Bronchial epithelial cell (primary cell): ENCODE results near the gene RASSF3. TPM values are rescaled to one million over a fixed set of nuclear protein-coding genes. Genes with fewer than 3 reads are reported as not detected.

Experiments used
- DNase-seq: peaks from one replicate; pipeline ENCODE4 v3.0.0-alpha.2; 2010; ENCODE audit warnings: low read depth
- FAIRE-seq: peaks from 2 replicates; lab custom pipeline; 2011; peaks lifted over from hg19 to GRCh38; lab: Jason Lieb, UNC
- H3K27me3 ChIP-seq: 2 replicates; pipeline ENCODE4 v1.5.1; 2011; ENCODE audit warnings: low read length; ENCODE audit not compliant: control insufficient read depth, insufficient read depth
- H3K36me3 ChIP-seq: 2 replicates; pipeline ENCODE4 v1.5.1; 2011; ENCODE audit warnings: low read length; ENCODE audit not compliant: control insufficient read depth, insufficient read depth
- H3K4me3 ChIP-seq: 2 replicates; pipeline ENCODE4 v1.5.1; 2011; ENCODE audit warnings: mild to moderate bottlenecking, low read depth, low read length, control low read depth
- CTCF ChIP-seq: IDR thresholded peaks from 2 replicates; pipeline ENCODE4 v1.5.1; 2011; ENCODE audit warnings: mild to moderate bottlenecking, moderate library complexity, low read length, control low read depth, inconsistent platforms; ENCODE audit not compliant: insufficient read depth, severe bottlenecking
- total RNA-seq: library from RNA; depleted of rRNA; stranded (reverse); fragments of >200 nt; gene quantifications from 2 replicates; pipeline ENCODE4 v1.2.1, GENCODE V29; 2014

The RASSF3 gene
- total RNA-seq, 1 donor from 2014 or later, result 9.7 TPM

DNA sequence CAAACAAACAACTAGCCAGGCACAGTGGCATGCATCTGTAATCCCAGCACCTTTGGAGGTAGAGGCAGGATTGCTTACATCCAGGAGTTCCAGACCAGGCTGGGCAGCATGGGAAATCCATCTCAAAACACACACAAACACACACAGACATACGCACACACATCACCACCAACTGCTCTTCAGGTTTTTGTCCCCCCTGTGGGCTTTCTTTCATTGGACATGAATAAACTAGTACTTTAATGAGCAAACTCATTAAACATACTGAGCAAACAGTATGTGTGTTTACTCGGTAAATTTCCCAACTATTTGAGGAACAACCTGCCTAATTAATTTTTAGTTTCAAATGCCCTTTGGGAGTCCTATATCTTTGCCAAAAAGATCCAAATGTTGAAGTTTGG, 10.1 kb upstream of the RASSF3 start:
- H3K4me3 ChIP-seq, result no peak overlapping the region
- FAIRE-seq (no peak), DNase-seq (no peak)
- no peak for TF ChIP-seq CTCF
- H3K27me3 ChIP-seq, result no peaks in the 10 kb centered on the region
- no peaks in the 10 kb centered on the region for H3K36me3 ChIP-seq

DNA sequence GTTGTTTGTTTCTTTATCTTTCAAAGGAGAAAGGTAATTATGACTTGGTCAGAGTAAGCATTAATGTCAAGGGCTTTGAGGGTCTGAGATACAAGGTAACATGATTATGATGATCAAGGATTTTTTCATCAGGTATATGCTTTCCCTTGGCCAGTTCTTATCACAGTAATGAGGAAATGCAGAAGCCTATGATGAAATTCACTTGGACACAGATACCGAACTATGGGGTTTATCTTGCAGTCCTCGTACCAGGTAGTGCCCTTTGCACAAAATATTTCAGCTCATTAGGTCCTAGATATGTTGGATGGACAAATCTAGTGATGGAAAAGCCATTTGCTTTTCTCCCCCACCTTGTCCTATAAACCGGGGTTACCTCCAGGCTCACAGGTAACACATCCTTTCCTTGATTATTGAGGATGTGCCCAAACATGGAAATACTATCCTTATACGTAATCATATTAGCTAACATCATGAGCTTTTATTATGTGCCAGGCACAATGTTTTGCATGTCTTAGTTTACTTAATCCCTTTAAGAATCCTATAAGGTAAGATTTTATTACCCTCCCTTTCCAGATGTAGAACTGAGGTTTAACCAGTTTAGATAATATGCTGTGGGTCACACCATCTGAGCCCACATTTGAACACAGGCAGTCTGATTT, 7.0 kb upstream of the RASSF3 start:
- DNase-seq (no peak), FAIRE-seq (no peak)
- Histone ChIP-seq H3K36me3 (no peaks in the 10 kb centered on the region), H3K4me3 (no peak overlapping the region), H3K27me3 (no peaks in the 10 kb centered on the region)
- TF ChIP-seq CTCF, result no peak

DNA sequence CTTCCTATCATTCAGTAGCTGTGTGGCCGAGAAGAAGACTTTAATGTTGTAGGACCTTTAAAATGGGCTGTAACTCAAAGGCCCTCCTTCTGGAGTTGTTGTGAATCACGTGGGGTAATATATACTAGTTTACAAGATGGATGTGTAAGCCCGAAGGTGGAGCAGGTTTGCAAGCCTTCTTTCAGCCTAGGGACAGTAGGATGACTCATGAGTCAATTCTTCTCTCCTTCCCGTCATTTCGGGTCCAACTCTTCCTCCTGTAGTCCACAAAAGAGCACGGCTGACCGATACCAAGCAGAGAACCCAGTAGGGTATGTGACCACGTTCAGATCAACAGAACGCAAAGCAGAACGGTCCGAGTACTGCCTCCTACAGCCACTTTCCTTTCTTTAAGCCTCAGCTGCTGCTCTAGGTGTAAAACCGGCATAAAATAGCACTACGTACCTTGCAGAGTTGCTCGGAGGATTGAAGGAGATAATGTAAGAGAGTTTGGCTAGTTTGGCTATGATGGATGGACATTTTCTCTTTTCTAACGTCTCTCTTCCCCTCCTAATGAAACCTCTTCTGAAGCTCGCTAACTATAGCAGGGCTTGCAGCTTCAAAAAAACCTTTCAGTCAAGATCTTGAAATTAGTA, 1.3 kb upstream of the RASSF3 start:
- H3K27me3 ChIP-seq, result no peaks in the 10 kb centered on the region
- DNase-seq (peak; percentile 85), FAIRE-seq (no peak)
- H3K4me3 ChIP-seq, result peak overlapping the region; percentile 81
- TF ChIP-seq CTCF, result no peak
- no peaks in the 10 kb centered on the region for H3K36me3 ChIP-seq

DNA sequence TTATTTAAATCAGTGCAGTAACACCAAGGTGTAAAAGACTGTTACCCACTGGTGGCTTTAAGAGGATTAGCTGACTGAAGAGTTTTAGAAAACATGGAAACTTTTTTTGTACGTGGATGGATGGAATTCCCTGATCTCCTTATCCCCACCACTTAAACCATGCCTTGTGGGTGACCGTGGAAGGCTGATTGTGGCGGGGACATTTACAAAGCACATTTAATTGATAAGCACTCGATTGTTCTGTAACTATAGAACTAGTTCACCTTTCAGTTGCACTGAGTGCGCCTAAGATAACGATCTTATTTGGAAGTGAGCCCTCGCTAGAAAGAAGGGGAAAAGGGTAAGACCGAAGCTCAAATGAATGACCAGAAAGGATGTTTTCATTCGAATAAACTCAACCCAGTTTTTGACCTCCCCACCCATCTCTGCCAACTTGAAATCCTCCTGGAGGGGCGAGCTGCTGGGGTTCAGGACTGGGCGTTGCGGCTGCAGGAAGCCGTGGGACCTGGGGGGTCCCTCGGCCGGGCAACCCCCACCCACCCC, 688 bp upstream of the RASSF3 start:
- DNase-seq (no peak), FAIRE-seq (no peak)
- TF ChIP-seq CTCF, result no peak
- H3K4me3 ChIP-seq, result peak overlapping the region; percentile 81
- H3K36me3 ChIP-seq, result no peaks in the 10 kb centered on the region
- H3K27me3 ChIP-seq, result no peaks in the 10 kb centered on the region

GRCh38 chr12:64610660-64611340, 505 bp downstream of the RASSF3 start:
- TF ChIP-seq CTCF, result no peak
- FAIRE-seq (no peak), DNase-seq (no peak)

More at GRCh38 chr12:64610660-64611340, 505 bp downstream of the RASSF3 start:
- H3K36me3 ChIP-seq, result no peaks in the 10 kb centered on the region
- H3K4me3 ChIP-seq, result peak overlapping the region; percentile 81
- no peaks in the 10 kb centered on the region for H3K27me3 ChIP-seq
